ENCODE data around the gene ZIM2. TPM values are rescaled to one million over a fixed set of nuclear protein-coding genes. Genes with fewer than 3 reads are reported as not detected.

ZIM2 gene
- total RNA-seq, 2 donors from 2014 or later = not detected

DNA sequence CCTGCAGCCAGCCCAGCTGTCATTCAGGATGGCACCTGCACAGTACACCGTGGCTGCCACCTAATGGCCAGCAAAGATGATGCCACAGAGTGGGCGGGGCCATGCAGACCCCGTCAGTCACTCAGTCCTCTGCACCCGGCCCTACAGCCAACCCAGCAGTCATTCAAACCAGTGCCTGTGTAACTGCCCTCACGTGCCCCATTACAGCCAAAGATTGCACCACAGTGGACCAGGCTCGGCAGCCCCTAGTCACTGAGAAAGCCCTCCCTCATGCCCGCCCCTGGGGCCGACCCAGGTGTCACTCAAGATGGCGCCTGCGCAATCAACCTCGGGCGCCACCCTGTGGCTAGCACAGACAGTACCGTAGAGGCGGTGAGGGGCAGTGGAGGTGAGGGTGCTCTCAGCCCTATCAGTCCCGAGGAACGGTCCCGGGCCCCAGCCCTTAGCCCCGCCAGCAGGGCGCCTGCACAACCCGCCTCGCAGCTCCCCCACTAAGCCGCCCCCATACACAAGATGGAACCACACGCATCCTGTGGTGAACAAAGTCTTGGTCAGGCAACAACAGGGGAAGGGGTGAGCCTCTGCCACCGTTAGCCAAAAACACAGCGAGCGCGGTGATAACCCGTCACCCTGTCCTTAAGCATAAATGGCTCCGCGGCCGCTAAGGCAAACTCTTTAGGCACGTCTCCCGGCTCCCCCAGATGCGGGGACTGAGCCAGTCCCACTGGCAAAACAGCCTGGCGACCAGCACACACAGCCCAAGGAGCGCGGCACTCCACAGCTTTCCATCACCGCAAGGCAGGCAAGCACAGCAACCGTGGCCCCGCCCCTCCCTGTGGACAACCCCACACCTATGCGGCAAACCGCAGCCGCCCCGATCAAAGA is 2.3 kb downstream of the ZIM2 start:
- intact Hi-C loops (cut with DNase I) = no loop called here
- Histone ChIP-seq H3K9me3 (no peaks in the 10 kb centered on the region), H3K4me3 (peak overlapping the region; percentile 20), H3K27ac (peak overlapping the region; percentile 40), H3K4me1 (no peaks in the 10 kb centered on the region), H3K9ac (ENCODE audit: low read depth in 2 of 2, low read length in 2 of 2) (no peak overlapping the region), H3K36me3 (no peaks in the 10 kb centered on the region), H3K27me3 (no peaks in the 10 kb centered on the region)
- DNase-seq = peak; percentile 22
- TF ChIP-seq, protein P1, sequence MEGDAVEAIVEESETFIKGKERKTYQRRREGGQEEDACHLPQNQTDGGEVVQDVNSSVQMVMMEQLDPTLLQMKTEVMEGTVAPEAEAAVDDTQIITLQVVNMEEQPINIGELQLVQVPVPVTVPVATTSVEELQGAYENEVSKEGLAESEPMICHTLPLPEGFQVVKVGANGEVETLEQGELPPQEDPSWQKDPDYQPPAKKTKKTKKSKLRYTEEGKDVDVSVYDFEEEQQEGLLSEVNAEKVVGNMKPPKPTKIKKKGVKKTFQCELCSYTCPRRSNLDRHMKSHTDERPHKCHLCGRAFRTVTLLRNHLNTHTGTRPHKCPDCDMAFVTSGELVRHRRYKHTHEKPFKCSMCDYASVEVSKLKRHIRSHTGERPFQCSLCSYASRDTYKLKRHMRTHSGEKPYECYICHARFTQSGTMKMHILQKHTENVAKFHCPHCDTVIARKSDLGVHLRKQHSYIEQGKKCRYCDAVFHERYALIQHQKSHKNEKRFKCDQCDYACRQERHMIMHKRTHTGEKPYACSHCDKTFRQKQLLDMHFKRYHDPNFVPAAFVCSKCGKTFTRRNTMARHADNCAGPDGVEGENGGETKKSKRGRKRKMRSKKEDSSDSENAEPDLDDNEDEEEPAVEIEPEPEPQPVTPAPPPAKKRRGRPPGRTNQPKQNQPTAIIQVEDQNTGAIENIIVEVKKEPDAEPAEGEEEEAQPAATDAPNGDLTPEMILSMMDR (IDR thresholded peaks at IDR 0.05) = no peak

DNA sequence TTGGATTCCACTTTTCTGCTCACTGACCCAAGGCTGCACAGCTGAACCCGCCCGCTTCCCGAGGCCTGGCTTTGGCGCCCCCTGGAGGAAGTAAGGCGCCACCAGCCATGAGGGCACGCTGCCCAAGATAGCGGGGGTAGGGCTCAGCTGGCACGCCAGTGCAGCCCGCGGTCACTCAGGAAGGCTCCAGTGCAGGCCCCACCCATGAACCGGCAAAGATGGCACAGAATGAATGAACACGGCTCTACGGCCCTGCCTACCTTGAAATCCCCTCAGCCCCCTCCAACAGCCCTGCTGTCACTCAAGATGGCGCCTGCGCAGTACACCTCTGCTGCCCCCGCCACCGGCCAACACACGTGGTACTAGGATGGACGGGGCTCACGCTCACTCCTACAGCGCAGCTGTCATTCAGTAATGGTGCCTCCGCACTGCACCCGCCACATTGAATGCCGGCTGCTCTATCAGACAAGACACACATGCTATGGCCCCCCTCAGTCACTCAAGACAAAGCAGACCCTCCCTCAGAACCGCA is 3.0 kb downstream of the ZIM2 start:
- H3K36me3 ChIP-seq = no peaks in the 10 kb centered on the region
- no peaks in the 10 kb centered on the region for H3K9me3 ChIP-seq
- intact Hi-C loops (cut with DNase I) = no loop called here
- H3K9ac ChIP-seq (ENCODE audit: low read depth in 2 of 2, low read length in 2 of 2) = no peak overlapping the region
- no peak overlapping the region for H3K4me3 ChIP-seq
- TF ChIP-seq, protein P1 (IDR thresholded peaks at IDR 0.05) = peak; percentile 12
- H3K27me3 ChIP-seq = no peaks in the 10 kb centered on the region
- H3K4me1 ChIP-seq = no peaks in the 10 kb centered on the region
- DNase-seq = peak; percentile 27
- peak overlapping the region; percentile 40 for H3K27ac ChIP-seq

GRCh38 chr19:56837004-56837403 is 3.5 kb downstream of the ZIM2 start:
- Histone ChIP-seq H3K4me1 (no peaks in the 10 kb centered on the region), H3K9ac (ENCODE audit: low read depth in 2 of 2, low read length in 2 of 2) (no peak overlapping the region), H3K36me3 (no peaks in the 10 kb centered on the region), H3K27ac (no peak overlapping the region), H3K4me3 (no peak overlapping the region), H3K9me3 (no peaks in the 10 kb centered on the region), H3K27me3 (no peaks in the 10 kb centered on the region)
- DNase-seq = no peak
- TF ChIP-seq, protein P1 (IDR thresholded peaks at IDR 0.05) = no peak
- intact Hi-C loops (cut with DNase I) = no loop called here

- TF ChIP-seq, protein P1 (IDR thresholded peaks at IDR 0.05) = no peak
Measured at GRCh38 chr19:56836059-56836458, 4.5 kb downstream of the ZIM2 start.

GRCh38 chr19:56835401-56835800 is 5.1 kb downstream of the ZIM2 start:
- no peaks in the 10 kb centered on the region for H3K4me1 ChIP-seq
- DNase-seq = no peak
- TF ChIP-seq, protein P1 (IDR thresholded peaks at IDR 0.05) = no peak
- H3K27ac ChIP-seq = no peak overlapping the region
- H3K36me3 ChIP-seq = no peaks in the 10 kb centered on the region
- no peaks in the 10 kb centered on the region for H3K9me3 ChIP-seq
- H3K27me3 ChIP-seq = no peaks in the 10 kb centered on the region
- intact Hi-C loops (cut with DNase I) = no loop called here
- no peak overlapping the region for H3K9ac ChIP-seq (ENCODE audit: low read depth in 2 of 2, low read length in 2 of 2)
- no peak overlapping the region for H3K4me3 ChIP-seq

More at GRCh38 chr19:56836059-56836458, 4.5 kb downstream of the ZIM2 start:
- H3K4me3 ChIP-seq = no peak overlapping the region
- H3K9ac ChIP-seq (ENCODE audit: low read depth in 2 of 2, low read length in 2 of 2) = no peak overlapping the region
- no peak overlapping the region for H3K27ac ChIP-seq
- no peaks in the 10 kb centered on the region for H3K9me3 ChIP-seq
- no peaks in the 10 kb centered on the region for H3K4me1 ChIP-seq
- DNase-seq = no peak
- H3K27me3 ChIP-seq = no peaks in the 10 kb centered on the region
- intact Hi-C loops (cut with DNase I) = no loop called here
- no peaks in the 10 kb centered on the region for H3K36me3 ChIP-seq

Measured in colonic mucosa (tissue), 4 donors.